ENCODE data around the gene BACE1. TPM values are rescaled to one million over a fixed set of nuclear protein-coding genes. Genes with fewer than 3 reads are reported as not detected.

Gene BACE1
- total RNA-seq, 1 donor from 2014 or later, result 32.6 TPM

DNA sequence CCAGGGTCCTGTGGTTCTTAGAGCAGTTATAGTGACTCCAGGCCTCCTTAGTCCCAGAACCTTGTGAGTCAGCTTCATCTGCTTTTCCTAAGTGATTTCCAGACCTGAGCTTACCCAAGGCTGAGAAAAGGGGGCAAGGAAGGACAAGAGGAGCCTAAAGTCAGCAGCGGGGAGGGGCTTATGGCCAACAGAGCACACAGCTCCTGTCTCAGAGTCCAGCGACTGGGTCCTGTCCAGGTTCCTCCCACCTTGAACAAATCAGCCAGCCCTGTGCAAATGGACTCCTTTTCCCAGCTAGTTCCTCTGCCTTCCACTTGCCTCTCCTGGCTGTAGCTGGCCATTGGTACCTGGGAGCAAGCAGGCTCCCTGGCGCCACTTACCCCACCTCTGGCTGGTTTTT lies 10.9 kb downstream of the BACE1 start:
- no peak overlapping the region for H3K27ac Mint-ChIP-seq (ENCODE audit: unreplicated experiment)
- no peaks in the 10 kb centered on the region for H3K27me3 Mint-ChIP-seq (ENCODE audit: low read depth, unreplicated experiment)
- H3K4me2 ChIP-seq (ENCODE audit: low read length), result no peak overlapping the region

DNA sequence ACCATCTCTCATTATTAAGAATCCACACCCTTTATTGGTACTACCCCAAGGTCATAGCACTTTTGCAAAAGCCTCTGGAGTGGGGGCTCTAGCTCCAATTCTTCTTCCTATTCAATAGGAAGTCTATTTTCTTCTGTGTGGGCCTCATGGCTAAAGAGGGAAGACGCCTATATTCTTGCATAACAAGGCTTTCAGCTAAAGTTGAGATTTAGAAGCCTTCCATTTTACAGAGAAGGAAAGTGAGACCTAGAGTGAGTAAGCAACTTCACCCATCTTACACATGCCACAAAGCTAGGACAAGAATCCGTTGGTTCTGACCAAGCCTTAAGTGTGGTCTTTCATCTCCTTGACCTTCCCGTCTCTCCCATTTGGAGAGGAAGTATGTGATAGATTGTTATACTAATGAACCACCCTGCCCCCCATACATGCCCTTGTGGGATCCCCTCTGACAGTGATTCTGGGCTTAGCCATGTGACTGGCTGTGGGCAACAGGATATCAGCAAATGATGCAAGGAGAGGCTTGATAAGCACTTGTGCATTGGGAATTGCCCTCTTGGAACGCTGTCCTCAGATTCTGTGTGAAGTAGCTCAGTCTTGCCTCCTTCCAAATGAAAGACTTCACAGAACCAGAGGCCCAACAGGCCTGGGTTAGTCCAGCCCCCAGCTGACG lies 12.3 kb downstream of the BACE1 start:
- no peaks in the 10 kb centered on the region for H3K79me2 ChIP-seq (ENCODE audit: insufficient read depth, low read length)
- H3K4me1 ChIP-seq (ENCODE audit: insufficient read depth, low read length), result peaks cover 15% of the 10 kb centered on the region
- no peak overlapping the region for H2AFZ ChIP-seq (ENCODE audit: low read depth, low read length)
- no peaks in the 10 kb centered on the region for H3K9me3 ChIP-seq (ENCODE audit: insufficient read depth, low read depth, low read length)
- H3K4me3 ChIP-seq (ENCODE audit: insufficient read depth, low read depth, low read length), result no peak overlapping the region
- no peaks in the 10 kb centered on the region for H3K9me3 Mint-ChIP-seq (ENCODE audit: unreplicated experiment)
- no peak overlapping the region for H3K27ac Mint-ChIP-seq (ENCODE audit: unreplicated experiment)
- H3K4me2 ChIP-seq (ENCODE audit: low read length), result no peak overlapping the region
- no peak overlapping the region for H3K9ac ChIP-seq (ENCODE audit: low read length)
- H4K20me1 ChIP-seq (ENCODE audit: insufficient read depth, low read length), result peaks cover 39% of the 10 kb centered on the region
- H3K4me1 Mint-ChIP-seq (ENCODE audit: low read depth, unreplicated experiment), result peaks cover 18% of the 10 kb centered on the region
- FAIRE-seq, result no peak
- H3K27me3 ChIP-seq (ENCODE audit: insufficient read depth, low read length), result no peaks in the 10 kb centered on the region
- H3K4me3 Mint-ChIP-seq (ENCODE audit: unreplicated experiment), result no peak overlapping the region
- TF ChIP-seq, protein P1, sequence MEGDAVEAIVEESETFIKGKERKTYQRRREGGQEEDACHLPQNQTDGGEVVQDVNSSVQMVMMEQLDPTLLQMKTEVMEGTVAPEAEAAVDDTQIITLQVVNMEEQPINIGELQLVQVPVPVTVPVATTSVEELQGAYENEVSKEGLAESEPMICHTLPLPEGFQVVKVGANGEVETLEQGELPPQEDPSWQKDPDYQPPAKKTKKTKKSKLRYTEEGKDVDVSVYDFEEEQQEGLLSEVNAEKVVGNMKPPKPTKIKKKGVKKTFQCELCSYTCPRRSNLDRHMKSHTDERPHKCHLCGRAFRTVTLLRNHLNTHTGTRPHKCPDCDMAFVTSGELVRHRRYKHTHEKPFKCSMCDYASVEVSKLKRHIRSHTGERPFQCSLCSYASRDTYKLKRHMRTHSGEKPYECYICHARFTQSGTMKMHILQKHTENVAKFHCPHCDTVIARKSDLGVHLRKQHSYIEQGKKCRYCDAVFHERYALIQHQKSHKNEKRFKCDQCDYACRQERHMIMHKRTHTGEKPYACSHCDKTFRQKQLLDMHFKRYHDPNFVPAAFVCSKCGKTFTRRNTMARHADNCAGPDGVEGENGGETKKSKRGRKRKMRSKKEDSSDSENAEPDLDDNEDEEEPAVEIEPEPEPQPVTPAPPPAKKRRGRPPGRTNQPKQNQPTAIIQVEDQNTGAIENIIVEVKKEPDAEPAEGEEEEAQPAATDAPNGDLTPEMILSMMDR (IDR thresholded peaks at IDR 0.05; ENCODE audit: insufficient read depth, low read depth, low read length), result no peak
- no peak for TF ChIP-seq EZH2 (IDR thresholded peaks at IDR 0.05; ENCODE audit: insufficient read depth, low read length)
- no peak overlapping the region for H3K27ac ChIP-seq (ENCODE audit: low read depth, low read length)
- H3K36me3 ChIP-seq (ENCODE audit: insufficient read depth, low read length), result no peaks in the 10 kb centered on the region
- peaks cover 10% of the 10 kb centered on the region for H3K36me3 Mint-ChIP-seq (ENCODE audit: low read depth, unreplicated experiment)
- H3K27me3 Mint-ChIP-seq (ENCODE audit: low read depth, unreplicated experiment), result no peaks in the 10 kb centered on the region
- no peak for DNase-seq (ENCODE audit: low read depth)

More for the DNA sequence above, 10.9 kb downstream of the BACE1 start:
- Histone ChIP-seq H3K27me3 (ENCODE audit: insufficient read depth, low read length) (no peaks in the 10 kb centered on the region), H3K36me3 (ENCODE audit: insufficient read depth, low read length) (no peaks in the 10 kb centered on the region), H3K9ac (ENCODE audit: low read length) (no peak overlapping the region), H3K4me3 (ENCODE audit: insufficient read depth, low read depth, low read length) (no peak overlapping the region), H4K20me1 (ENCODE audit: insufficient read depth, low read length) (peaks cover 27% of the 10 kb centered on the region), H3K9me3 (ENCODE audit: insufficient read depth, low read depth, low read length) (no peaks in the 10 kb centered on the region), H3K4me1 (ENCODE audit: insufficient read depth, low read length) (peaks cover 9% of the 10 kb centered on the region), H3K79me2 (ENCODE audit: insufficient read depth, low read length) (no peaks in the 10 kb centered on the region), H3K27ac (ENCODE audit: low read depth, low read length) (no peak overlapping the region), H2AFZ (ENCODE audit: low read depth, low read length) (no peak overlapping the region)
- Mint-ChIP-seq H3K4me1 (ENCODE audit: low read depth, unreplicated experiment) (peaks cover 7% of the 10 kb centered on the region), H3K36me3 (ENCODE audit: low read depth, unreplicated experiment) (peaks cover 4% of the 10 kb centered on the region), H3K4me3 (ENCODE audit: unreplicated experiment) (no peak overlapping the region), H3K9me3 (ENCODE audit: unreplicated experiment) (no peaks in the 10 kb centered on the region)
- DNase-seq (ENCODE audit: low read depth), result no peak
- no peak for FAIRE-seq
- TF ChIP-seq, protein P1 (IDR thresholded peaks at IDR 0.05; ENCODE audit: insufficient read depth, low read depth, low read length), result no peak
- no peak for TF ChIP-seq EZH2 (IDR thresholded peaks at IDR 0.05; ENCODE audit: insufficient read depth, low read length)

DNA sequence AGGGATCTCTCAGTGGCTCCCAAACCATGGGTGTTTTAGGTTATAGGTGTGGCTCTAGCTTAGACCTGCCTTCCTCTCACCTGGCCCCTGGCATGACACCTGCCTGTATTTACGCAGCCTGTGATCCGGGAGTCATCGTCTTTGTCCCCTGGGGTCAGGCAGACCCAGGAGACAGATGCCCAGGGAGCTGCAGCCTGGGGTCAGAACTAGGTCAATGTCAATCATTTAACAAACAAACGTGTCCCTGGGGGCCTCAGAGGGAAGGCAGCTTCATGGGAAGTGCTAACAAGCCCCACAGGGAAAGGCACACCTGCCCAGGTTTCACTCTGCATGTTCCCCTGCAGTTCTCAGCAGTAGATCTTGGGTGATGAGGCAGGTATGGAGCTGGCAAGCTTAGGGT lies 13.0 kb downstream of the BACE1 start:
- H3K4me3 ChIP-seq (ENCODE audit: insufficient read depth, low read depth, low read length), result no peak overlapping the region
- no peak for DNase-seq (ENCODE audit: low read depth)
- H3K4me1 Mint-ChIP-seq (ENCODE audit: low read depth, unreplicated experiment), result peaks cover 18% of the 10 kb centered on the region
- H3K27me3 Mint-ChIP-seq (ENCODE audit: low read depth, unreplicated experiment), result no peaks in the 10 kb centered on the region
- peaks cover 42% of the 10 kb centered on the region for H4K20me1 ChIP-seq (ENCODE audit: insufficient read depth, low read length)
- H3K79me2 ChIP-seq (ENCODE audit: insufficient read depth, low read length), result no peaks in the 10 kb centered on the region
- H3K9ac ChIP-seq (ENCODE audit: low read length), result no peak overlapping the region
- no peak overlapping the region for H3K27ac ChIP-seq (ENCODE audit: low read depth, low read length)
- H3K4me3 Mint-ChIP-seq (ENCODE audit: unreplicated experiment), result no peak overlapping the region
- TF ChIP-seq, protein P1 (IDR thresholded peaks at IDR 0.05; ENCODE audit: insufficient read depth, low read depth, low read length), result no peak
- no peak for TF ChIP-seq EZH2 (IDR thresholded peaks at IDR 0.05; ENCODE audit: insufficient read depth, low read length)
- no peak overlapping the region for H3K27ac Mint-ChIP-seq (ENCODE audit: unreplicated experiment)
- no peak overlapping the region for H3K4me2 ChIP-seq (ENCODE audit: low read length)
- H2AFZ ChIP-seq (ENCODE audit: low read depth, low read length), result no peak overlapping the region
- no peaks in the 10 kb centered on the region for H3K9me3 Mint-ChIP-seq (ENCODE audit: unreplicated experiment)
- H3K9me3 ChIP-seq (ENCODE audit: insufficient read depth, low read depth, low read length), result no peaks in the 10 kb centered on the region
- H3K36me3 Mint-ChIP-seq (ENCODE audit: low read depth, unreplicated experiment), result peaks cover 10% of the 10 kb centered on the region
- no peak for FAIRE-seq
- H3K27me3 ChIP-seq (ENCODE audit: insufficient read depth, low read length), result no peaks in the 10 kb centered on the region
- no peaks in the 10 kb centered on the region for H3K36me3 ChIP-seq (ENCODE audit: insufficient read depth, low read length)
- H3K4me1 ChIP-seq (ENCODE audit: insufficient read depth, low read length), result peaks cover 15% of the 10 kb centered on the region

Measured in astrocyte (in vitro differentiated cells and primary cell).